Left lung (tissue), 10 donors: Measurements from ENCODE around the gene SYTL1. TPM values are rescaled to one million over a fixed set of nuclear protein-coding genes. Genes with fewer than 3 reads are reported as not detected.

Experiments used
- ATAC-seq: fragments of 200-7000 bp; cut with Tn5 transposase; one replicate; pipeline ENCODE4 v1.9.1; 2020; ENCODE audit warnings: moderate library complexity
- DNase-seq, 4 donors: peaks; one replicate each; pipeline ENCODE4 v3.0.0-alpha.2; 2013 to 2020
- H3K27ac ChIP-seq, 2 donors: fragments of 200-600 bp; sonication (generic) in 1 of 2; one replicate each; pipeline versions ENCODE4 v1.5.0 to v1.8.0; 2020 to 2021
- H3K27me3 ChIP-seq, 2 donors: fragments of 200-600 bp; sonication (generic) in 1 of 2; one replicate each; pipeline versions ENCODE4 v1.5.0 to v1.8.0; 2020 to 2021
- H3K36me3 ChIP-seq, 2 donors: fragments of 200-600 bp; sonication (generic) in 1 of 2; one replicate each; pipeline versions ENCODE4 v1.5.0 to v1.8.0; 2020 to 2021
- H3K4me1 ChIP-seq, 2 donors: fragments of 200-600 bp; one replicate each; pipeline ENCODE4 v1.8.0; 2021
- H3K4me3 ChIP-seq, 2 donors: fragments of 200-600 bp; sonication (generic) in 1 of 2; one replicate each; pipeline versions ENCODE4 v1.5.0 to v1.8.0; 2020 to 2021; ENCODE audit warnings: mild to moderate bottlenecking in 1 of 2
- H3K9me3 ChIP-seq, 2 donors: fragments of 200-600 bp; sonication (generic) in 1 of 2; one replicate each; pipeline versions ENCODE4 v1.5.0 to v1.8.0; 2020 to 2021
- intact Hi-C, 2 donors: fragments of 100-400 bp; cut with DNase I; formaldehyde crosslinking; loops; one replicate each; pipeline versions ENCODE4 v1.11.2 to v1.14.2; 2022
- polyA plus RNA-seq, 6 donors: library from polyadenylated mRNA; unstranded; fragments of 120-200 nt; gene quantifications; one replicate each; pipeline ENCODE4 v1.2.1, GENCODE V29; 2013; ENCODE audit not compliant: insufficient read length in 6 of 6
- total RNA-seq, 2 donors: library from RNA; stranded (reverse); fragmentation: NEBNext Ultra II Directional; extraction: Animal tissue kit (Norgen Biotek cat#: 25700); gene quantifications; one replicate each; pipeline ENCODE4 v1.2.1, GENCODE V29; 2021
- TF ChIP-seq, protein P1 (sequence below), 2 donors: fragments of 200-600 bp; sonication (generic) in 1 of 2; IDR thresholded peaks; one replicate each; pipeline versions ENCODE4 v1.5.0 to v1.8.0; 2021; ENCODE audit warnings: antibody characterized with exemption in 2 of 2
- donor health status: DM: no; HTN: yes; CAD: no.
- donor health status: DM: no; HTN: no; CAD: no.

Gene SYTL1
- total and polyA plus RNA-seq, 8 donors: 4.7 to 44.1 (median 9.2) TPM

- H3K4me1 ChIP-seq: peaks cover 23 to 58% of the 10 kb centered on the region in 2 donors
- DNase-seq: peak; percentile 77 to 96 (median 88)
- peak overlapping the region; percentile 91 to 98 for H3K27ac ChIP-seq
- H3K36me3 ChIP-seq: peaks cover 0 to 39% of the 10 kb centered on the region in 2 donors
- TF ChIP-seq, protein P1, sequence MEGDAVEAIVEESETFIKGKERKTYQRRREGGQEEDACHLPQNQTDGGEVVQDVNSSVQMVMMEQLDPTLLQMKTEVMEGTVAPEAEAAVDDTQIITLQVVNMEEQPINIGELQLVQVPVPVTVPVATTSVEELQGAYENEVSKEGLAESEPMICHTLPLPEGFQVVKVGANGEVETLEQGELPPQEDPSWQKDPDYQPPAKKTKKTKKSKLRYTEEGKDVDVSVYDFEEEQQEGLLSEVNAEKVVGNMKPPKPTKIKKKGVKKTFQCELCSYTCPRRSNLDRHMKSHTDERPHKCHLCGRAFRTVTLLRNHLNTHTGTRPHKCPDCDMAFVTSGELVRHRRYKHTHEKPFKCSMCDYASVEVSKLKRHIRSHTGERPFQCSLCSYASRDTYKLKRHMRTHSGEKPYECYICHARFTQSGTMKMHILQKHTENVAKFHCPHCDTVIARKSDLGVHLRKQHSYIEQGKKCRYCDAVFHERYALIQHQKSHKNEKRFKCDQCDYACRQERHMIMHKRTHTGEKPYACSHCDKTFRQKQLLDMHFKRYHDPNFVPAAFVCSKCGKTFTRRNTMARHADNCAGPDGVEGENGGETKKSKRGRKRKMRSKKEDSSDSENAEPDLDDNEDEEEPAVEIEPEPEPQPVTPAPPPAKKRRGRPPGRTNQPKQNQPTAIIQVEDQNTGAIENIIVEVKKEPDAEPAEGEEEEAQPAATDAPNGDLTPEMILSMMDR (IDR thresholded peaks at IDR 0.05): no peak
- peaks cover 0 to 7% of the 10 kb centered on the region in 2 donors for H3K27me3 ChIP-seq
- intact Hi-C loops: no loop called here
- peak overlapping the region; percentile 67 to 74 for H3K4me3 ChIP-seq
- ATAC-seq: peak; percentile 67
- no peaks in the 10 kb centered on the region for H3K9me3 ChIP-seq
Measured at GRCh38 chr1:27366113-27366410, 24.2 kb downstream of the SYTL1 start.

GRCh38 chr1:27366411-27367159 is 24.8 kb downstream of the SYTL1 start, which contains the start of gene MAP3K6:
TSS of gene MAP3K6 (minus strand) at chr1:27366961. CDS start at chr1:27366597, 364 bp downstream.
- DNase-seq: peak in 3 of 4 donors; percentile 82 to 95 (median 90)
- Histone ChIP-seq H3K27ac (peak within 1 kb of the TSS; percentile 91 to 98), H3K4me1 (peaks cover 23 to 57% of the 10 kb centered on the region in 2 donors), H3K4me3 (peak within 1 kb of the TSS; percentile 67 to 74), H3K27me3 (peaks cover 0 to 7% of the 10 kb centered on the region in 2 donors), H3K36me3 (peaks cover 0 to 34% of the 10 kb centered on the region in 2 donors), H3K9me3 (no peaks in the 10 kb centered on the region)
- intact Hi-C loops: no loop called here
- peak; percentile 77 for ATAC-seq
- TF ChIP-seq, protein P1 (IDR thresholded peaks at IDR 0.05): peak; percentile 9 to 23

DNA sequence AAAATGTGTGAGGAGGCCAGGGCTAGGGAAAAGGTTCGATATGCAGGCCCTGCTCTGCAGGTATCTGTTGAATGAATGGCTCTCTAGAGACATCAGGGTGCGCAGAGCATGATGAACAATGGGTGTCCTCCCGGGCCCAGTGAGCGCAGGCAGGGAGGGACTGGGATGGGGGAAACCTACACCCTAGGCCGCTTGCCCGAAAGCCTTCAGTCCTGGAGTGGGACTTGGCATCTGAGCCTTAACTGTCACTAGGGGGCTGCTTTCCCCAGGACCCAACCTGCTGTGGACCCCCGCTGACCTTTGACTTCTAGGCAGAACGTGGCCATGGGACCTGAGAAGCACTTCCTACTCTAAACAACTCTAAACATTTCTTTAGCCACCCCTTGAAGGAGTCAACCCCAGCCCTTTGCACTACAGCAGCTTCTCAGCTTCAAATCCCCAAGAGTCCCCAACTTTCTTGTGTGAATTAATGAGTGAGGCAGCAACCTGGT is 25.4 kb downstream of the SYTL1 start:
- H3K4me1 ChIP-seq: peaks cover 23 to 57% of the 10 kb centered on the region in 2 donors
- peaks cover 0 to 7% of the 10 kb centered on the region in 2 donors for H3K27me3 ChIP-seq
- intact Hi-C loops: no loop called here
- TF ChIP-seq, protein P1 (IDR thresholded peaks at IDR 0.05): no peak
- no peaks in the 10 kb centered on the region for H3K9me3 ChIP-seq
- ATAC-seq (no peak), DNase-seq (no peak)
- peaks cover 0 to 28% of the 10 kb centered on the region in 2 donors for H3K36me3 ChIP-seq
- H3K27ac ChIP-seq: peak overlapping the region; percentile 91 to 98
- H3K4me3 ChIP-seq: peak overlapping the region; percentile 67 to 74

- peaks cover 0 to 10% of the 10 kb centered on the region in 2 donors for H3K36me3 ChIP-seq
- H3K4me1 ChIP-seq: peaks cover 23 to 54% of the 10 kb centered on the region in 2 donors
- no peak for ATAC-seq
- peak overlapping the region; percentile 42 to 73 for H3K27ac ChIP-seq
- no peak for DNase-seq
- H3K4me3 ChIP-seq: peak overlapping the region in 1 of 2 donors; percentile 40
- intact Hi-C loops: no loop called here
- peaks cover 0 to 7% of the 10 kb centered on the region in 2 donors for H3K27me3 ChIP-seq
- H3K9me3 ChIP-seq: no peaks in the 10 kb centered on the region
- TF ChIP-seq, protein P1 (IDR thresholded peaks at IDR 0.05): no peak
Measured at GRCh38 chr1:27368869-27369582, 27.2 kb downstream of the SYTL1 start.
